Activated CD4-positive, alpha-beta T cell treated with anti-CD3 and anti-CD28 coated beads for 36 hours (primary cell): Measurements from ENCODE around the gene ATP5F1E. TPM values are rescaled to one million over a fixed set of nuclear protein-coding genes. Genes with fewer than 3 reads are reported as not detected.
"Not testable (repeated sequence)": the region's sequence is repeated elsewhere in the genome, so short reads cannot be mapped to it uniquely, and the experiment has no call there.

Experiments used
- ATAC-seq: fragments of 200-7000 bp; cut with Tn5 transposase; one replicate; pipeline ENCODE4 v1.10.0; 2021; ENCODE audit warnings: mild to moderate bottlenecking, moderate library complexity
- CTCF ChIA-PET: fragments of 350-600 bp; sonication (Branson Sonifier 250); formaldehyde crosslinking; loops from one replicate; lab custom pipeline; 2021; ENCODE audit warnings: antibody characterized with exemption; lab: Charles Lee
- POLR2A ChIA-PET: fragments of 350-600 bp; sonication (Branson Sonifier 250); formaldehyde crosslinking; loops from one replicate; lab custom pipeline; 2021; ENCODE audit warnings: antibody characterized with exemption, inconsistent platforms; lab: Charles Lee
- DNase-seq: peaks from one replicate; pipeline ENCODE4 v3.0.0-alpha.2; 2020
- H3K27ac Mint-ChIP-seq: one replicate; pipeline ENCODE4 v1.8.0; 2021; ENCODE audit warnings: mixed read lengths
- H3K27me3 Mint-ChIP-seq: one replicate; pipeline ENCODE4 v1.8.0; 2021; ENCODE audit warnings: mixed read lengths
- H3K36me3 Mint-ChIP-seq: one replicate; pipeline ENCODE4 v1.8.0; 2021; ENCODE audit warnings: low read depth, mixed read lengths
- H3K4me1 Mint-ChIP-seq: one replicate; pipeline ENCODE4 v1.8.0; 2021; ENCODE audit warnings: mixed read lengths
- H3K4me3 Mint-ChIP-seq: one replicate; pipeline ENCODE4 v1.8.0; 2021; ENCODE audit warnings: mild to moderate bottlenecking, moderate library complexity, mixed read lengths
- H3K9me3 Mint-ChIP-seq: one replicate; pipeline ENCODE4 v1.8.0; 2021; ENCODE audit warnings: low read depth, mixed read lengths
- intact Hi-C, 2 experiments: fragments of 100-400 bp; cut with DNase I in 1 of 2; cut with micrococcal nuclease in 1 of 2; formaldehyde crosslinking; loops; one replicate each; pipeline versions ENCODE4 v1.14.2 to v1.15.1; 2022 to 2024; cut with DNase I, micrococcal nuclease
- total RNA-seq, 2 experiments: library from RNA; stranded (reverse); gene quantifications; one replicate each; pipeline ENCODE4 v1.2.3, GENCODE V29; 2021

Gene ATP5F1E
- total RNA-seq, 2 experiments from 2014 or later: 63.5 to 76.1 TPM

DNA sequence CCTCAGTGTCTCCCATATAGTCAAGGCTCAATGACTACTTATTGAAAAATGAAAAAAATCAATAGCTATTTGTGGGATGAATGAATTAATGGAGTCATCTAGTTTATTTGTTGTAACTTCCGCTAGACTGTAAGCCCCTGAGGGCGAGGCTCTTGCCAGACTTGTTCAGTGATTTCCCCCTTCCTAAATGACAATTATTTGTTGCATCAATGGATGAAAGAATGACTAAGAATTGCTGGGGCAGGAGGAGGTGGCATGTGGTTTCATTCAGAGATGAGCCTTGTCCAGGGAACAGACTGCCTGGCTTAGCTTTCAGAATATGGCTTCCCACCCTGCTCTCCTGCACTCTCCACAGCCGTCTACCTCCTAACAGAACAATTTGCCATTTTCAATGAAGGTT, 11.6 kb upstream of the ATP5F1E start:
- ATAC-seq: no peak
- intact Hi-C loops: loop anchor here (2.0 kb wide), 2 partner anchors 63 to 151 kb away; partner anchors contain the start of gene NELFCD (in 1 of the 2)
- Mint-ChIP-seq H3K36me3 (peaks cover 22% of the 10 kb centered on the region), H3K4me3 (peak overlapping the region; percentile 67), H3K9me3 (no peaks in the 10 kb centered on the region), H3K27me3 (no peaks in the 10 kb centered on the region), H3K4me1 (peaks cover 54% of the 10 kb centered on the region), H3K27ac (peak overlapping the region; percentile 77)
- CTCF ChIA-PET: interaction anchor here (0.8 to 2.0 kb wide), 6 partner anchors 11 to 178 kb away, joined by 3 to 6 read pairs (median 4); partner anchors contain the start of gene ATP5F1E
- peak; percentile 17 for DNase-seq
- POLR2A ChIA-PET: interaction anchor here (2.4 kb wide), 1 partner anchor 11 kb away, joined by 16 read pairs; the partner anchor contains the start of gene ATP5F1E

DNA sequence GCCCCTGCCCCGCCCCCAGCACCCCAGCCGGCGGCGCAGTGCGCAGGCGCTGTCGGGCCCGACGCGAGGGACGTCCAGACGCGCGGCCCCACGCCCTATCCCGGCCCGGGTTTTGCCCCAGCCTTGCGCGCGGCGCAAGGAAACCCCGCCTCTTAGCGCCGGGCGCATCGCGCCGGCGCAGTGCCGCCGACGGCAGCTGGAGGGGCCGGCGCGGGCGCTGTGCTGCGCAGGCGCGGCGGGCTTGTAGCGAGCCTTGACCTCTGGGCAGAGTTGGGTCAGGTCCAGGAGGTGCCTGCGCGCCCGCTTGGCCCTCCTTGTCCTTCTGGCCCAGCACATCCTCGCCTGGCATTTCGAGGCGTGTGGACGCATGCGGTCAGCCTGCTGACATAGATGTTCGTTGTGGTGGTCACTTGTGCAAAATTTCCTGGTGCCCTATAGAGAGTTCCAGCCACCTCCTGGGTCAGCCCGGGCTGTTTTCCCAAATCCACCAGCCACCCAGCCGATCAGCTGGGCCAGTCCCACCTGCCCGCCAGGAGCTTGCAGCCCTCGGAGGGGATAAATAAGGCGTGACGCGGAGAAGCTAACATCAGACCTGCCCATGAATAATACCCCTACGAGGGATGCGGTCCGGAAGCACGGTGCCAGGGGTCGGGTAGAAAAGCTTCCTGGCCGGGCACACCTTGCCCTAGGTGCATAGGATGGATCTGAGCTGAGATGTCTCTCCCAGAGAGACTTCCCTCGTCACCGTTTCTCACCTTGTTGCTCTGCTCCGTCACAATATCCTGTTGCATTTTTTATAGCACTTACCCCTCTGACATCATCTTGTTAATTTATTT, 10.9 kb upstream of the ATP5F1E start:
- intact Hi-C loops: loop anchor here (1.0 to 2.0 kb wide), 4 partner anchors 11 to 150 kb away; partner anchors contain the start of genes ATP5F1E (in 2 of the 2) and NELFCD (in 2 of the 2)
- peak; percentile 97 for DNase-seq
- Mint-ChIP-seq H3K4me1 (peaks cover 48% of the 10 kb centered on the region), H3K36me3 (peaks cover 22% of the 10 kb centered on the region), H3K4me3 (peak overlapping the region; percentile 90), H3K27ac (peak overlapping the region; percentile 89), H3K27me3 (no peaks in the 10 kb centered on the region), H3K9me3 (no peaks in the 10 kb centered on the region)
- peak; percentile 97 for ATAC-seq
- CTCF ChIA-PET: interaction anchor here (0.8 to 2.0 kb wide), 6 partner anchors 11 to 178 kb away, joined by 3 to 6 read pairs (median 4); partner anchors contain the start of gene ATP5F1E
- POLR2A ChIA-PET: interaction anchor here (2.4 kb wide), 1 partner anchor 11 kb away, joined by 16 read pairs; the partner anchor contains the start of gene ATP5F1E

DNA sequence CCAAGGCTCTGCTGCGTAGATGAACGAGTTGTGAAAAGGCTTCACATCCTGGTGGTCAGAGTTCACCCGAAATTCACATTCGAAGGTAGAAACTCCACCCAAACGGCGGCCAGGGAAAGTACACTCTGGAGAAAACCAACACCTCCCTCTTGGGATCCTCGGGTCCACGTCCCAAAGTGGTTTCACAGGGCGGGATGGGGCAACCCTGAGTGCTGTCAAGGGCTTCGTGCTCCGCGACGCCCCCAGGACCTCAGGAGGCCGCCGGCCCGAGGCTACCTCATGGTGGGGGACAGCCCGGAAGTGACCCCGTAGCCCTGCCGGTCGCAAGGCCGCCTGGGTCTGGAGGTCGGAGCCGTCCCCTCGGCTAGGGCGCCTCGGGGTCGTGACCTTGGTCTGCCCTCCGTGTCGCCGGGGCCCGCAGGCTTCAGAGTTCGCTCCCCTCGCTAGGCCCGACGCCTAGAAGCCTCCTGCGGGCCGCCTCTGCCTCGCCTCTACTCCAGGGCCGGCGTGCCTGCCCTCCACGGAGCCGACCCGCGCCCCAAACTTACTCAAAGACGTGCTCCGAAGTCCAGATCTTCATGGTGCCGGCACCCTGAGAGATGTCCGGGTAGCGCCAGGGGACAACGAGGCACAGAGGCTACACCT, 10.1 kb upstream of the ATP5F1E start, which contains the start of gene PRELID3B:
TSS of gene PRELID3B (minus strand) at position 636 of the 645 bp plus-strand sequence. CDS start at position 580, 56 bp downstream.
- Mint-ChIP-seq H3K4me1 (peaks cover 50% of the 10 kb centered on the region), H3K4me3 (peak within 1 kb of the TSS; percentile 90), H3K27me3 (no peaks in the 10 kb centered on the region), H3K27ac (peak within 1 kb of the TSS; percentile 94), H3K9me3 (no peaks in the 10 kb centered on the region), H3K36me3 (peaks cover 29% of the 10 kb centered on the region)
- DNase-seq: no peak
- intact Hi-C loops: loop anchor here (1.0 to 2.0 kb wide), 4 partner anchors 10 to 149 kb away; partner anchors contain the start of genes ATP5F1E (in 2 of the 2) and NELFCD (in 2 of the 2)
- peak; percentile 36 for ATAC-seq
- POLR2A ChIA-PET: interaction anchor here (2.4 kb wide), 1 partner anchor 10 kb away, joined by 16 read pairs; the partner anchor contains the start of gene ATP5F1E
- CTCF ChIA-PET: interaction anchor here (0.6 to 1.0 kb wide), 3 partner anchors 8 to 159 kb away, joined by 3 to 4 read pairs (median 3); partner anchors contain the start of gene ATP5F1E

DNA sequence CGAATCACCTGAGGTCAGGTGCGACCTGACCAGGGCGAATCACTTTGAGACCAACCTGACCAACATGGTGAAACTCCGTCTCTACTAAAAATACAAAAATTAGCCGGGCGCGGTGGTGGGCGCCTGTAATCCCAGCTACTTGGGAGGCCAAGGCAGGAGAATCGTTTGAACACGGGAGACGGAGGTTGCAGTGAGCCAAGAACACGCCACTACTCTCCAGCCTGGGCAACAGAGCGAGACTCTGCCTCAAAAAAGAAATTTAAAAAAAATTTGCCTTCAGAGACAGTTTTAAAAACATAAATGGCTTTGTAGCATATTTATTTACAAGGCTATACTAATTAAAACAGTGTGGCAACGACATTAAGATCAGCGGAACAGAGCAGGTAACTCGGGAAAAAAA, 9.4 kb upstream of the ATP5F1E start:
- Mint-ChIP-seq H3K27ac (peak overlapping the region; percentile 94), H3K4me1 (peaks cover 53% of the 10 kb centered on the region)
- intact Hi-C loops: not testable (repeated sequence)

DNA sequence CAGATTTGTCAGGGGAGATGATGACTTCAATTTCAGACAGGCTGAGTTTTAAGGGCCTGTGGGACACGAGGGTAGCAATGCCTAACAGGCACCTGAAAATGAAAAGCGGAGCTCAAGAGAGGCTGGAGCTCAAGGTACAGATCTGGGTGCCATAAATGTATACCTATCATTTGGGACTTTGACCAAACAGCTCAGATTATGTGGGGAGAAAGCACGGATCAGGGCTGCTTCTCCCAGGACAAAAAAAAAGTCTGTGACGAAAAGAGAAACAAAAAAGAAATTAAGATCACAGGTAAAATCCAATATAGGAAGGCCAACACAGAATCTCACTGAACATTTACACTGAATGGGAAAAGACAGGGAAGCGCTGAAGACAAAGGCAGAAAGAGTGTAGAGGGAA, 8.5 kb upstream of the ATP5F1E start:
- Mint-ChIP-seq H3K4me3 (peak overlapping the region; percentile 90), H3K27ac (peak overlapping the region; percentile 94), H3K27me3 (no peaks in the 10 kb centered on the region), H3K9me3 (no peaks in the 10 kb centered on the region), H3K4me1 (peaks cover 60% of the 10 kb centered on the region), H3K36me3 (peaks cover 43% of the 10 kb centered on the region)
- DNase-seq (no peak), ATAC-seq (no peak)
- ChIA-PET POLR2A (interaction anchor here (1.0 kb wide), 1 partner anchor 8 kb away, joined by 3 read pairs; the partner anchor contains the start of gene ATP5F1E), CTCF (interaction anchor here (0.7 to 1.0 kb wide), 3 partner anchors 58 to 171 kb away, joined by 3 to 4 read pairs (median 3); no protein-coding TSS in a partner anchor)
- intact Hi-C loops: no loop called here

More for the DNA sequence above, 9.4 kb upstream of the ATP5F1E start:
- ChIA-PET POLR2A (interaction anchor here (0.6 to 2.4 kb wide), 2 partner anchors 9 to 124 kb away, joined by 4 to 16 read pairs; partner anchors contain the start of gene ATP5F1E), CTCF (interaction anchor here (0.8 to 1.0 kb wide), 3 partner anchors 8 to 158 kb away, joined by 3 to 4 read pairs (median 3); no protein-coding TSS in a partner anchor)
- H3K27me3 Mint-ChIP-seq, ATAC-seq, DNase-seq, H3K9me3 Mint-ChIP-seq: not testable (repeated sequence)
- peak overlapping the region; percentile 90 for H3K4me3 Mint-ChIP-seq
- H3K36me3 Mint-ChIP-seq: peaks cover 37% of the 10 kb centered on the region

DNA sequence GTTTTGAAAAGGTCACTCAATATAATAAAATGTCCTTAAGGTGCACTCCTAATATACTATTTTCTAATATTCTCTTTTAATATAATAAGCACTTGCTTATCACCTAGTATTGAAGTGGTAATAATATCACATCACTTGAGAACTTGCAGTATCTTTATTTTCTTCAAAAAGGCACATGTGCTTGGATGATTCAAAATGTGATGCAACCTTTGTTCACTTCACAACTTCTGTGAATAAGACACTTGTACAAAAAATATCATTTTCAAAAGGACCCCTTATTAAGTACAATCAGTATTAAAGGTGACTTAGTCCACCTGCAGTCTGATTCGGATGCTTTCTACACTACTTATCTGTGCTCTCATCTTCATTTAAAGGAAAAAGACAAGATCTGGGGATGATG, 7.1 kb upstream of the ATP5F1E start:
- H3K27ac Mint-ChIP-seq: peak overlapping the region; percentile 94
- H3K27me3 Mint-ChIP-seq: no peaks in the 10 kb centered on the region
- H3K36me3 Mint-ChIP-seq: peaks cover 52% of the 10 kb centered on the region
- H3K9me3 Mint-ChIP-seq: no peaks in the 10 kb centered on the region
- ATAC-seq (no peak), DNase-seq (no peak)
- intact Hi-C loops: no loop called here
- peaks cover 68% of the 10 kb centered on the region for H3K4me1 Mint-ChIP-seq
- ChIA-PET CTCF (no interaction called here), POLR2A (no interaction called here)
- H3K4me3 Mint-ChIP-seq: peak overlapping the region; percentile 90

DNA sequence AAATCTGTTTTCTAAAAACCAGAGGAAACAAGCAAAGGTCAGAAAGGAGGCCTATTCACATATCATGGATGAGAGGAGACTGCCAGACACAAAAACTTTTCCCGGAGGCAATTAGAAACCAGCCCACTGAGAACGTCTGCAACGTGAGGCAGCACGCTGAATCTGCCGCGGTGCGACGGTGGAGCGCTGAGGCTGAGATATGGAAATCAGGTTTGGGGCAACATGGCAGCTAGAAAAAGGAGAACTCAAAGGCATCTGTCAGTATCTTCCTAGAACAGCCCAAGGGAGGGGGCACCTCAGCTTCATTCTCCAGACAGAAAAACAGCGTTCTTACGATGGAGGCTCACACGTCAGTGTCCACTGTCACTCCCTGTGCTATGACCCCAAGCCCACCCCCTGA, 5.3 kb upstream of the ATP5F1E start:
- H3K27ac Mint-ChIP-seq: peak overlapping the region; percentile 84
- H3K36me3 Mint-ChIP-seq: peaks cover 59% of the 10 kb centered on the region
- peaks cover 69% of the 10 kb centered on the region for H3K4me1 Mint-ChIP-seq
- H3K9me3 Mint-ChIP-seq: no peaks in the 10 kb centered on the region
- H3K4me3 Mint-ChIP-seq: no peak overlapping the region
- POLR2A ChIA-PET: no interaction called here
- CTCF ChIA-PET: interaction anchor here (0.9 kb wide), 1 partner anchor 9 kb away, joined by 3 read pairs; no protein-coding TSS in a partner anchor
- intact Hi-C loops: no loop called here
- H3K27me3 Mint-ChIP-seq: no peaks in the 10 kb centered on the region
- DNase-seq: no peak
- ATAC-seq: no peak

DNA sequence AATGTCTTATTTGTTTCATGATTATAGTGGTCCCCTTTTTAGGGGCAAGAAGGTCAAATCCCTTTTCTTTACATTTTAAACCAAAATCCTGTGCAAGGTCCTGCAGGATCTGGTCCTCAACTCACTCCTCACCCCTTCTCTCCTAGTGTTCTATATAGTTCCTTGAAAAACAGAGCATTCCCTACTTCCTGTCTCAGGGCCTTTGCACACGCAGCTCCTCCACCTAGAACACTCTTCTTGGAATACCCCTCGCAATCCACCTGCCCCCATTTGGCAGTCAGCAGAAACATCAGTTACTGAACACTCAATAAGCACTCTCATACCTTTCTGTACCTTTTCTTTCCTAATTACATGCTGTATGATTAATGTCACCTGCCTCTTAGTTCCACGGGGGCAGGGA, 3.2 kb upstream of the ATP5F1E start:
- Mint-ChIP-seq H3K9me3 (no peaks in the 10 kb centered on the region), H3K4me3 (no peak overlapping the region), H3K27me3 (no peaks in the 10 kb centered on the region), H3K36me3 (peaks cover 61% of the 10 kb centered on the region), H3K4me1 (peaks cover 68% of the 10 kb centered on the region), H3K27ac (peak overlapping the region; percentile 49)
- ChIA-PET POLR2A (no interaction called here), CTCF (interaction anchor here (2.0 kb wide), 1 partner anchor 172 kb away, joined by 5 read pairs; no protein-coding TSS in a partner anchor)
- DNase-seq (no peak), ATAC-seq (no peak)
- intact Hi-C loops: no loop called here

DNA sequence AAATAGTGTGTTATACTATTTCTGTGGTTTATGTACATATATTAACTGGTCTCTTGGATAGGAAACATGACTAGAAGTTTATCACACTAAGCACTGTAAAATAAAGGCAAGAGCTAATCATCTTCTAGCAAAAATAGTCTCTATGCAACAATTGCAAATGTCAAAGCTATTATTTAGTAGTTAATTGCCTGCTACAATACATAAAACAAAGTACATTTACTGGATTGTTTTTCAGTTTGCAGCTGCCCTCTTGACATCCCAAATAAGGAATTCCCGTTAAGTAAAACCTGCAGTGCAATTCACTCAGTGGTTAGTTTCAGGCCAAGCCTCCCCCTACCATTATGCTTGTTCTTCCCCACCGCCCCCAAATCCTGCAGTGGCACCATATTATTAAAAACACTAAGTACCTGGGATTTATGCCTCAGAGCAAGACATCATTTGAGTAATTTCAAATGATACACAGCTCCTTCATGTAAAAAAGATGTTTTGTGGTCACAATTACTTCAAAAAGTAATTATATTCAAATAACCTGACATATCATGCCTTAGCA, 1.6 kb upstream of the ATP5F1E start:
- POLR2A ChIA-PET: interaction anchor here (0.6 to 0.7 kb wide), 2 partner anchors 12 to 90 kb away, joined by 4 to 5 read pairs; no protein-coding TSS in a partner anchor
- DNase-seq: no peak
- H3K4me3 Mint-ChIP-seq: peak overlapping the region; percentile 3
- ATAC-seq: no peak
- peaks cover 69% of the 10 kb centered on the region for H3K4me1 Mint-ChIP-seq
- H3K9me3 Mint-ChIP-seq: no peaks in the 10 kb centered on the region
- CTCF ChIA-PET: interaction anchor here (0.7 to 2.0 kb wide), 6 partner anchors 8 to 383 kb away, joined by 3 to 5 read pairs (median 4); partner anchors contain the start of gene STX16
- intact Hi-C loops: loop anchor here (2.0 to 5.0 kb wide), 7 partner anchors 39 to 1641 kb away; partner anchors contain the start of genes NELFCD (in 1 of the 2) and RBM38 (in 1 of the 2)
- H3K27ac Mint-ChIP-seq: peak overlapping the region; percentile 34
- no peaks in the 10 kb centered on the region for H3K27me3 Mint-ChIP-seq
- peaks cover 65% of the 10 kb centered on the region for H3K36me3 Mint-ChIP-seq

DNA sequence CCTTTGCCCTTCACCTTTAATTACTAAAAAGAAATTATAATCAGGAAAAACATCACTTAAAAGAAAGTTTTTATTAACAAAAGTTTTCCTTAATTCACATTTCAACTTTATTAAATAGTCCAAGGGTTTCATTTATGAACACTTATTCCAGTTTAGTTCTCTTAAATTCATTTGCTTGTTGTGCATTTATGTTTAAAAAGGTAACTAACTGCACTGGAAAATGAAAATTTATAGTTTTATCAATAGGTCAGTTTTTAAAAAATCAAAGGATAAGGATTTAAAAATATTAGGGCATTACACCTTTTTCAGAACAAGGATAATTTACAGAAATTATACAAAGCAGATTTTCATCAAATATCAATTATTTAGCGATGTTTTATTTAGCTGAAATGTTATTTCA, 958 bp upstream of the ATP5F1E start:
- H3K27me3 Mint-ChIP-seq: no peaks in the 10 kb centered on the region
- ChIA-PET POLR2A (interaction anchor here (0.6 to 1.5 kb wide), 3 partner anchors 10 to 381 kb away, joined by 3 to 16 read pairs (median 4); partner anchors contain the start of gene PRELID3B), CTCF (interaction anchor here (1.2 to 1.7 kb wide), 2 partner anchors 11 to 382 kb away, joined by 4 to 6 read pairs; partner anchors contain the start of gene STX16)
- peaks cover 73% of the 10 kb centered on the region for H3K4me1 Mint-ChIP-seq
- intact Hi-C loops: loop anchor here (2.0 to 5.0 kb wide), 7 partner anchors 39 to 1641 kb away; partner anchors contain the start of genes NELFCD (in 1 of the 2) and RBM38 (in 1 of the 2)
- no peaks in the 10 kb centered on the region for H3K9me3 Mint-ChIP-seq
- H3K27ac Mint-ChIP-seq: peak overlapping the region; percentile 94
- no peak for ATAC-seq
- H3K36me3 Mint-ChIP-seq: peaks cover 70% of the 10 kb centered on the region
- no peak for DNase-seq
- peak overlapping the region; percentile 87 for H3K4me3 Mint-ChIP-seq
